HTERT RPE-1 (cell line): Measurements from ENCODE around the gene GRB7.
"Not testable (repeated sequence)": the region's sequence is repeated elsewhere in the genome, so short reads cannot be mapped to it uniquely, and the experiment has no call there.

ENCODE experiments used
- in situ Hi-C: fragments of 300-500 bp; cut with MboI; formaldehyde crosslinking; loops from 4 replicates; pipeline ENCODE4 v1.14.3; 2020; ENCODE audit warnings: low sequenced_read_pairs

The GRB7 gene

DNA sequence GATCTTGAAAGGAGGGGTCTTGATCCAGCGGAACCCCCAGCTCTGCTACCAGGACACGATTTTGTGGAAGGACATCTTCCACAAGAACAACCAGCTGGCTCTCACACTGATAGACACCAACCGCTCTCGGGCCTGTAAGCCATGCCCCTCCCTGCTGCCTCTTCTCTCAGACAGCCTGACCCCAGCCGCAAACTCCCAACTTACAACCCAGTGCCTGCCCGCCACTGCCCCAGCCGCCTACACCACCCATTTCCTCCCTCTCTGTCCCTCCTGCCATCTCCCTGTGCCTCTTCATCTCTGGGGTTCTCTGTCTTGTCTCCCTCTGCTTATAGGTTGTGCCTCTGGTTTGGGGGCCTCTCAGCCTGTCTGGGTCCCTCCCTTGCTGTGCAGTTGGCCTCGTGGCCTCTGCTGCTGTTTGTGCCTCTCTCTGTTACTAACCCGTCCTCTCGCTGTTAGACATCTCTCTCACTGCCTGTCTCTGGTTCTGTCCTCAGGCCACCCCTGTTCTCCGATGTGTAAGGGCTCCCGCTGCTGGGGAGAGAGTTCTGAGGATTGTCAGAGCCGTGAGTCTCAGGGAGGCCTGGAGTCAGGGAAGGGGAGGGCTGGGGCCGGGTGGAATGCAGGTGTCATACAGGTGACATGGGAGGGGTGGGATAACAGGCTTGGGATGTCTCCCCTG is 28.3 kb upstream of the GRB7 start:
- in situ Hi-C loops, result no loop called here

DNA sequence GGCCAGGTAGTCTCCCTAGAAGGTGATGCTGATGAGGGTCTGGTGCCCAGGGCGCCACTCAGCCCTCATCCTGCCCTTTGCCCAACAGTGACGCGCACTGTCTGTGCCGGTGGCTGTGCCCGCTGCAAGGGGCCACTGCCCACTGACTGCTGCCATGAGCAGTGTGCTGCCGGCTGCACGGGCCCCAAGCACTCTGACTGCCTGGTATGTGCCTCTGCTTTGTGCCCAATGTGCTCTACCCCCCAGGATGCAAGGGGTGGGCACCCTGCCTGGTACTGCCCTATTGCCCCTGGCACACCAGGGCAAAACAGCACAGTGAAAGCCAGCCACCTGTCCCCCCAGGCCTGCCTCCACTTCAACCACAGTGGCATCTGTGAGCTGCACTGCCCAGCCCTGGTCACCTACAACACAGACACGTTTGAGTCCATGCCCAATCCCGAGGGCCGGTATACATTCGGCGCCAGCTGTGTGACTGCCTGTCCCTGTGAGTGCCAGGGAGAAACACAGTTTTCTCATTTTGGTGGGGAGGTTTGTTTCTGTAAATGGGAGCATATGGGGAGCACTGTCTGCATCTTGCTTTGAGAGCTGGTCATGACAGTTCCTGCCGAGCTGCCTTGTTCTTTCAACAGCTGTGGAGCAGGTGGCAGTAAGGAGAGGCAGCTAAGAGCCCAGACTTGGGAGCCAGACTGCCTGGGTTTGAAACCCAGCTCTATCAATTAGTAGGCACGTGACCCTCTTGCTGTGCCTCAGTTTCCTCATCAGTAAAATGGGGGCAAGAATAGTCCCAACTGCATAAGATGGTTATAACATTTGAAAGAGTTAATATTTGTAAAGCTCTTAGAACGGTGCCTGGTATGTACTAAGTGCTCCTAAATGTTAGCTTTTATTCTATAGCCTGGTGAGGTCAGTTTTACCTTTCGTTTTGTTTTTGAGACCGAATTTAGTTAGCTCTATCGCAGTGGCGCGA is 27.5 kb upstream of the GRB7 start:
- in situ Hi-C loops, result no loop called here

DNA sequence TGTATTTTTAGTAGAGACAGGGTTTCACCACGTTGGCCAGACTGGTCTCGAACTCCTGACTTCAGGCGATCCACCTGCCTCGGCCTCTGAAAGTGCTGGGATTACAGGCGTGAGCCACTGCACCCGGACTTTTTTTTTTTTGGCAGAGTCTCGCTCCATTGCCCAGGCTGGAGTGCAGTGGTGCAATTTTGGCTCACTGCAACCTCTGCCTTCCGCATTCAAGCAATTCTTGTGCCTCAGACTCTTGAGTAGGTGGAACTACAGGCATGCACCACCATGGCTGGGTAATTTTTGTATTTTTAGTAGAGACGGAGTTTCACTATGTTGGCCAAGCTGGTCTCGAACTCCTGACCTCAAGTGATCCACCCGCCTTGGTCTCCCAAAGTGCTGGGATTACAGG is 26.7 kb upstream of the GRB7 start:
- in situ Hi-C loops, result not testable (repeated sequence)

DNA sequence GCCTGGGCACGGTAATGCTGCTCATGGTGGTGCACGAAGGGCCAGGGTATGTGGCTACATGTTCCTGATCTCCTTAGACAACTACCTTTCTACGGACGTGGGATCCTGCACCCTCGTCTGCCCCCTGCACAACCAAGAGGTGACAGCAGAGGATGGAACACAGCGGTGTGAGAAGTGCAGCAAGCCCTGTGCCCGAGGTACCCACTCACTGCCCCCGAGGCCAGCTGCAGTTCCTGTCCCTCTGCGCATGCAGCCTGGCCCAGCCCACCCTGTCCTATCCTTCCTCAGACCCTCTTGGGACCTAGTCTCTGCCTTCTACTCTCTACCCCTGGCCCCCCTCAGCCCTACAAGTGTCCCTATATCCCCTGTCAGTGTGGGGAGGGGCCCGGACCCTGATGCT is 25.9 kb upstream of the GRB7 start:
- in situ Hi-C loops, result no loop called here

DNA sequence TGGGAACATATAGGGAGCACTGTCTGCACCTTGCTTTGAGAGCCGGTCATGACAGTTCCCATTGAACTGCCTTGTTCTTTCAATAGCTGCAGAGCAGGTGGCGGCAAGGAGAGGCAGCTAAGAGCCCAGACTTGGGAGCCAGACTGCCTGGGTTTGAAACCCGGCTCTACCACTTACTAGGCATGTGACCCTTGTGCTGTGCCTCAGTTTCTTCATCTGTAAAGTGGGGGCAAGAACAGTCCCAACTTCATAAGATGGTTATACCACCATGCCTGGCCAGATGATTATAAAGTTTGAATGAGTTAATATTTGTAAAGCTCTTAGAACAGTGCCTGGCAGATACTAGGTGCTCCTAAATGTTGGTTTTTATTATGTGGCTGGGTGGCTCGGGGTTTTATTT is 23.5 kb upstream of the GRB7 start:
- in situ Hi-C loops, result no loop called here

DNA sequence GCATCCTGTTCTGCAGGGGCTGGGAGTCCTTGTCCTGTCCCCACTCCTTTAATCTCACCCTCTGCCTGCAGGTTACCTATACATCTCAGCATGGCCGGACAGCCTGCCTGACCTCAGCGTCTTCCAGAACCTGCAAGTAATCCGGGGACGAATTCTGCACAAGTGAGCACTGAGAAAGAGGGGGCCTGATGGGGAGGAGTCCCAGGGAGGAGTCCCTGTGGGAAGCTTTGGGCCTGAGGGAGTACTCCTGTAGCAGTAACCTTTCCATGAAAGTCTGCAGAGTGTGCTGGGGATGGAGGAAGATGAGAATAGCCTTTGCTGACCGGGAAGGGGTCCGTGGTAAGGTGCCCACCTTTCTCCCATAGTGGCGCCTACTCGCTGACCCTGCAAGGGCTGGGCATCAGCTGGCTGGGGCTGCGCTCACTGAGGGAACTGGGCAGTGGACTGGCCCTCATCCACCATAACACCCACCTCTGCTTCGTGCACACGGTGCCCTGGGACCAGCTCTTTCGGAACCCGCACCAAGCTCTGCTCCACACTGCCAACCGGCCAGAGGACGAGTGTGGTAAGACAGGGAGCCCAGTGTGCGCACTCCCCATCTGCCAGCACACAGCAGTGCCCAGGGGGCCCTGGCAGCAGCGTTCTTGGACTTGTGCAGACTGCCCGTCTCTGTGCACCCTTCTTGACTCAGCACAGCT is 22.2 kb upstream of the GRB7 start:
- in situ Hi-C loops, result no loop called here

DNA sequence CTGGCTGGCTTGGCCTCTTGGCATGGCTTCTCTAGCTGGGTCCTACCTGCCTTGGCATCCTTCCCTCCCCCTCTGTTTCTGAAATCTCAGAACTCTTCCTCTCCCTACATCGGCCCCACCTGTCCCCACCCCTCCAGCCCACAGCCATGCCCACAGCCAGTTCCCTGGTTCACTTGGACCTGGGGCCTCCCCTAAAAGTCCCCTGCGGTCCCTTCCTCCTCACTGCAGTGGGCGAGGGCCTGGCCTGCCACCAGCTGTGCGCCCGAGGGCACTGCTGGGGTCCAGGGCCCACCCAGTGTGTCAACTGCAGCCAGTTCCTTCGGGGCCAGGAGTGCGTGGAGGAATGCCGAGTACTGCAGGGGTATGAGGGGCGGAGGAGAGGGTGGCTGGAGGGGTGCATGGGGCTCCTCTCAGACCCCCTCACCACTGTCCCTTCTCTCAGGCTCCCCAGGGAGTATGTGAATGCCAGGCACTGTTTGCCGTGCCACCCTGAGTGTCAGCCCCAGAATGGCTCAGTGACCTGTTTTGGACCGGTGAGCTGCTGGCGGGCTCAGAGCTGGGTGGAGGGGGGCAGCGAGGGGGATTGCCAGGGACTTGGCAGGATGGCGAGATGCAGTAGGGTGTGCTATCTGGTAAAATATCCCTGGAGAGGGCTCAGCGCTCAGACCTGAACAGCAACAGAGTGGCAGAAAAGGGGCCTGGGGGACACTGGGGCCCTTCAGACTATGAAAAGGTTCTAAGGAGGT is 21.5 kb upstream of the GRB7 start:
- in situ Hi-C loops, result no loop called here

DNA sequence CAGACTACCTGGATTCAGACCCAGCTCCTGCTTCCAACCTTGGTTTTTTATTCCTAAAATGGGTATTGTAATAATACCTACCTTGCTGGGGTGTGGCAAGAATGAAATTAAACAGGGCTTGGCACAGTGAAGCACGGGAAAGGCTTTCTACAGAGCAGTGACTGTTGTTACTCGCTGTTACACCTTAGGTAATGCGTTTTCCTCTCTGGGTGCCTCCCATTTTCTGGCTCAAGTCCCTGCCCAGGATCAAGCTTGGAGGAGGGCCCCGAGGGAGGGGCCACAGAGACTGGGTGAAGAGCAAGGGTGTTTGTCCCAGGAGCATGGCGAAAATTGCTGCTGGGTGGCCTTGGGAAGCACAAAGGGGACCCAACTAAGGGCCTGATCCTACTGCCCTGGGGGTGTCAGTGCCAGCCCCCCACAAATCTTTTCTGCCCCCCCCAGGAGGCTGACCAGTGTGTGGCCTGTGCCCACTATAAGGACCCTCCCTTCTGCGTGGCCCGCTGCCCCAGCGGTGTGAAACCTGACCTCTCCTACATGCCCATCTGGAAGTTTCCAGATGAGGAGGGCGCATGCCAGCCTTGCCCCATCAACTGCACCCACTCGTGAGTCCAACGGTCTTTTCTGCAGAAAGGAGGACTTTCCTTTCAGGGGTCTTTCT is 20.7 kb upstream of the GRB7 start:
- in situ Hi-C loops, result no loop called here

DNA sequence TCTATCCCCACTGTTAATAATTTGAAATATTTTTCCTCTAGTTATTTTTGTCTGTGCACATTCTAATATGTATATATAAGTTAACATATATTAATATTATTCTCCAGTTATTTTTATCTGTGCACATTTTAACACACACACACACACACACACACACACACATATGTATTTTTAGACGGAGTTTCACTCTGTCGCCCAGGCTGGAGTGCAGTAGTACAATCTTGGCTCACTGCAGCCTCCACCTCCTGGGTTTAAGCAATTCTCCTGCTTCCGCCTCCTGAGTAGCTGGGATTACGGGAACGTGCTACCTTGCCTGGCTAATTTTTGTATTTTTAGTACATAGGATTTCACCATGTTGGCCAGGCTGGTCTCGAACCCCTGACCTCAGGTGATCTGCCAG is 20.1 kb upstream of the GRB7 start:
- in situ Hi-C loops, result no loop called here

DNA sequence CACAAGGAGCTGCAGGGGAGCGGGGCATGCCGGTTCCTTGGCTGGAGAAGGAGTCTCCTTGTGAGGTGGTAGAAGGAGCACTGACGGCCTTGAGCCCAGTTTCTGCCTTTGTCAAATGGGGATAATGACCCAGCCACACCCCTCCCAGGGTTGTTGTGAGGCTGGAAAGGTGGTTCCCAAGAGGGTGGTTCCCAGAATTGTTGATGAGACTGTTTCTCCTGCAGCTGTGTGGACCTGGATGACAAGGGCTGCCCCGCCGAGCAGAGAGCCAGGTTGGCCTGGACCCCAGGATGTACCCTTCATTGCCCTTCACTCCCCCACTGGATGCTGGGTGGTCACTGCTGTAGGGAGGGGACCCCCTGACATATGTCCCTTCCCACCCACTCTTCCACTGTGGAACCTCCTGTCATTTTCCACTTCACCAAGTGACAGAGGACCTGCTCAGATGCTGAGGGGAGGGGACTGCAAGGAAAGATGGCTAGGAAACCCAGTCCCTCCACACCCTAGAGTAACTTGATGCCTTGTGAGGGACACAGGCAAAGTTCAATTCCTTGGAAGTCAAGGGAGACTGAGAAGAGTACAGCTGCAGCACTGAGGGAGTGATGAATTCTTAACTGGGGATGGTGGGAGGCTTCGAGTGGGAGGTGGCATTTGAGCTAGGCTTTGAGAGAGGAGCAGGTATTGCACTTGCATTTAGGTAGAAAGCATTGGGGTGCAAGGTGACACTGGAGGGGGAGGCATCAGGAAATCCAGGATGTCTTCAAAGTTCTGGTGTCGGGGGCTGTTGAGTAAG is 18.0 kb upstream of the GRB7 start:
- in situ Hi-C loops, result no loop called here

DNA sequence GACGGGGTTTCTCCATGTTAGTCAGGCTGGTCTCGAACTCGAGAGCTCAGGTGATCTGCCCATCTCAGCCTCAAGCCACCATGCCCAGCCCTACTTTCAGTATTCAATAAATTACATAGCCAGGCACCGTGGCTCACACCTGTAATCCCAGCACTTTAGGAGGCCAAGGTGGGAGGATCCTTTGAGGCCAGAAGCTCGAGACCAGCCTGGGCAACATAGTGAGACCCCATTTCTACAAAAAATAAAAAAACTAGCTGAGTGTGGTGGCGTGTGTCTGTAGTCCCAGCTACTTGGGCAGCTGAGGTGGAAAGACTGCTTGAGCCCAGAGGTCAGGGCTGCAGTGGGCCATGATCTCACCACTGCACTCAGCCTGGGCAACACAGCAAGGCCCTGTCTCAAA is 15.6 kb upstream of the GRB7 start:
- in situ Hi-C loops, result no loop called here

DNA sequence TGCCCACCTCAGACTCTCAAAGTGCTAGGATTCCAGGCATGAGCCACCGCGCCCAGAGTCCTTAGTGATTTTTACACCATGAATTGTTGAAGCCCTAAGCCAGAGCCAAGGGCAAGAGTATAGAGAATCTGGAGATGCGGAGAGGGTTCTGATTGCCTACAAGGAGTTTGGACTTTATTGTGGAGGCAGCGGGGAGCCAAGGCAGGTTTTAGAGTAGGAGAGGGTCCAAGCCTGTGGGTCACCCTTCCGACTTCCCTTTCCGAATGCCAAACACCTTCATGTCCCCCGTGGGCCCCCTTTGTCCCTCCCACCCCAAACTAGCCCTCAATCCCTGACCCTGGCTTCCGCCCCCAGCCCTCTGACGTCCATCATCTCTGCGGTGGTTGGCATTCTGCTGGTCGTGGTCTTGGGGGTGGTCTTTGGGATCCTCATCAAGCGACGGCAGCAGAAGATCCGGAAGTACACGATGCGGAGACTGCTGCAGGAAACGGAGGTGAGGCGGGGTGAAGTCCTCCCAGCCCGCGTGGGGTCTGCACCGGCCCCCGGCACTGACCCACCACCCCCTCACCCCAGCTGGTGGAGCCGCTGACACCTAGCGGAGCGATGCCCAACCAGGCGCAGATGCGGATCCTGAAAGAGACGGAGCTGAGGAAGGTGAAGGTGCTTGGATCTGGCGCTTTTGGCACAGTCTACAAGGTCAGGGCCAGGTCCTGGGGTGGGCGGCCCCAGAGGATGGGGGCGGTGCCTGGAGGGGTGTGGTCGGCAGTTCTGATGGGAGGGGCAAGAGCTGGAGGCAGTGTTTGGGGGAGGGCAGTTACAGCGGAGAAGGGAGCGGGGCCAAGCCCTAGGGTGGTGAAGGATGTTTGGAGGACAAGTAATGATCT is 14.5 kb upstream of the GRB7 start:
- in situ Hi-C loops, result no loop called here

DNA sequence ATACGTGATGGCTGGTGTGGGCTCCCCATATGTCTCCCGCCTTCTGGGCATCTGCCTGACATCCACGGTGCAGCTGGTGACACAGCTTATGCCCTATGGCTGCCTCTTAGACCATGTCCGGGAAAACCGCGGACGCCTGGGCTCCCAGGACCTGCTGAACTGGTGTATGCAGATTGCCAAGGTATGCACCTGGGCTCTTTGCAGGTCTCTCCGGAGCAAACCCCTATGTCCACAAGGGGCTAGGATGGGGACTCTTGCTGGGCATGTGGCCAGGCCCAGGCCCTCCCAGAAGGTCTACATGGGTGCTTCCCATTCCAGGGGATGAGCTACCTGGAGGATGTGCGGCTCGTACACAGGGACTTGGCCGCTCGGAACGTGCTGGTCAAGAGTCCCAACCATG is 13.0 kb upstream of the GRB7 start:
- in situ Hi-C loops, result no loop called here

DNA sequence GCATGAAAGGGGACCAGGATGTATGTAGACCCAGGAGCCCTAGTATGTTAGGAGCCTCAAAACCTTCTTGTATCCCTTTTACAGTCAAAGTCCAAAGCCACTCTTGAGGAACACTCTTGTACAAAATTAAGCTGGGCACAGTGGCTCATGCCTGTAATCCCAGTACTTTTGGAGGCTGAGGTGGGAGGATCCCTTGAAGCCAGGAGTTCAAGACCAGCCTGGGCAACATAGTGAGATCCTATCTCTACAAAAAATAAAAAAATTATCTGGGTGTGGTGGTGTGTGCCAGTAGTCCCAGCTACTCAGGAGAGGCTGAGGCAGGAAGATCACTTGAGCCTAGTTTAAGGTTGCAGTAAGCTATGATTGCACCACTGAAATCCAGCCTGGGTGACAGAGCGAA is 11.8 kb upstream of the GRB7 start:
- in situ Hi-C loops, result not testable (repeated sequence)

DNA sequence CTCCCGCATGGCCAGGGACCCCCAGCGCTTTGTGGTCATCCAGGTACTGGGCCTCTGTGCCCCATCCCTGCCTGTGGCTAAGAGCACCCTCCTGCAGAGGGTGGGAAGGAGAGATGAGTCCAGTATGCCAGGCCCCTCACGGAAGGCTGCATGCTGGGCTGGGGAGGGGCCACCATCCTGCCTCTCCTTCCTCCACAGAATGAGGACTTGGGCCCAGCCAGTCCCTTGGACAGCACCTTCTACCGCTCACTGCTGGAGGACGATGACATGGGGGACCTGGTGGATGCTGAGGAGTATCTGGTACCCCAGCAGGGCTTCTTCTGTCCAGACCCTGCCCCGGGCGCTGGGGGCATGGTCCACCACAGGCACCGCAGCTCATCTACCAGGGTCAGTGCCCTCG is 11.1 kb upstream of the GRB7 start:
- in situ Hi-C loops, result no loop called here

DNA sequence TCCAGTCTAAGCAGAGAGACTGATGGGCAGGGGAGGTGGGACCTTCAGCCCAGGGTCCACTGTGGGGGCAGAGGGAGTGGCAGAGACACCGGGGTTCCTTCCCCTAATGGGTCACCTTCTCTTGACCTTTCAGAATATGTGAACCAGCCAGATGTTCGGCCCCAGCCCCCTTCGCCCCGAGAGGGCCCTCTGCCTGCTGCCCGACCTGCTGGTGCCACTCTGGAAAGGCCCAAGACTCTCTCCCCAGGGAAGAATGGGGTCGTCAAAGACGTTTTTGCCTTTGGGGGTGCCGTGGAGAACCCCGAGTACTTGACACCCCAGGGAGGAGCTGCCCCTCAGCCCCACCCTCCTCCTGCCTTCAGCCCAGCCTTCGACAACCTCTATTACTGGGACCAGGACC is 10.2 kb upstream of the GRB7 start:
- in situ Hi-C loops, result no loop called here

DNA sequence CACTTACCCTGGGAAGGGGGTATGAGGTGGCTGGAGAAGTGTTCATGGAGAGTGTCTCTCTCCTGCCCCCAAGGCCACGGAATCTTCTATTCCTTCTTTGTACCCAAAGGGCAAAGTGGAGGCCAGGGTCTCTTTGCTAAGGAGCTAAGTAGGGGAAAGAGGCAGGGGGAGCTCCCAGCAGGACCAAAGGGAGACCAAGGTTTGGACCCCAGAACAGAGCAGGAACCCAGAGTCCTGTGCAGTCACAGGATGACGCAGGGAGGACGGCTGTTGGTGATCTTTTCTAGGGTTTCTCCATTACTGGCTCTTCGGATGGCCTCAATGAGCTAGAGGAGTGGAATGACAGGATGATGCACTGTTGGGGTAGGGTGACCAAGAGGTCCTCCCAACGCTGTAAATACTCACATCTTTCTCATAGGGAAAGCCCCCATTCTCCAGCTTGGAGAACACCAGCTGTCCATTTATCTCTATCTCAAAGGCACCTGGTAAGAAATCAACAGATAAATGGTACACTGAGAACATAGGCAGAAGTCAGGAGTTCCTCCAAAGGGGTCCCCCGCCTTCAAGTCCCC is 8.4 kb upstream of the GRB7 start:
- in situ Hi-C loops, result no loop called here
